GM04504 (cell line): ENCODE data around the gene SLC6A5.

Source experiments
- DNase-seq: peaks from one replicate; pipeline ENCODE4 v3.0.0-alpha.2; 2012; ENCODE audit warnings: low read depth

The SLC6A5 gene

DNA sequence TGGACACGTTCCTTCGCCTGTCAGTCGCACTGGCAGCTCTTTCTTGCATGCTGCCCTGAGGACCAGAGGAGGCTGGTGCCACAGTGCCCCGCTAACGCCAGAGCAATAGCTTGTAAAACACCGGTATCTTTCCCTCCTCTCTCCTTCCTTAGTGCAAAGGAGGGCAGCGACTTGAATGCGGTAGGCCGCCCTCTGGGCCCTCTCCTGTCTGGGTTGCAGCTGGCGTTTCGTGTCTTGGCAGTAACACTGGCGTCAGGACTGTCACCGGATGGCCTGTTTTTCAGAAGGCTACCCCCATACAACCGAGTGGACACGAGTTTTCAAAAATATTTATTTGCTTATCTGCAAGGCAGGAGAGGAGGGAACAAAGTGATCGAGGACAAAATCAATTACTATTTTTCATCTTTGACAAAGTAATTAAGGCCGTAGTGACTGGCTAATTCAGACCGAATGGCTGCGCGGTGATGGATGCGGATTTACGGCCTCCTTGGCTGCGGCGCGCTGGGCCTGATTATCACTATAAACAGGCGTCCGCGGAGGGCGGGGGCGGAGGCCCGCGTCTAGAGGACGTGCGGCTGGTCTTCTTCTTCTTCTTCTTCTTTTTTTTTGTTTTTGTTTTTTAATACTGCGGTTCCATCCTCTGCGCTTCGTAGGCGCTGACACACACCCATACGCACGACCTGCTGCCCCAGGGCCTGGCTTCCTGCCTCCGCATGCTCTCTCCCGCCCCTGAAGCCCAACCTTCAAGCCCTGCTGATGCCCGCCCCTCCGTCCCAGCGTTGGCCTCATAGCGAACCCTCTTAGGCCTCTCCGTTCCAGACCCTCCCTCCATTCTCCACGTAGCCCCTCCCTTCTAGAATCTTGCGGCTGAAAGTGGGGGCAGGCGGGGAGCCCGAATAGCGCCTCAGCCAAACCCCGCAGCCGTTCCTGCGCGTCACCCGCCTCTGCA, 2.9 kb upstream of the SLC6A5 start:
- DNase-seq = no peak

DNA sequence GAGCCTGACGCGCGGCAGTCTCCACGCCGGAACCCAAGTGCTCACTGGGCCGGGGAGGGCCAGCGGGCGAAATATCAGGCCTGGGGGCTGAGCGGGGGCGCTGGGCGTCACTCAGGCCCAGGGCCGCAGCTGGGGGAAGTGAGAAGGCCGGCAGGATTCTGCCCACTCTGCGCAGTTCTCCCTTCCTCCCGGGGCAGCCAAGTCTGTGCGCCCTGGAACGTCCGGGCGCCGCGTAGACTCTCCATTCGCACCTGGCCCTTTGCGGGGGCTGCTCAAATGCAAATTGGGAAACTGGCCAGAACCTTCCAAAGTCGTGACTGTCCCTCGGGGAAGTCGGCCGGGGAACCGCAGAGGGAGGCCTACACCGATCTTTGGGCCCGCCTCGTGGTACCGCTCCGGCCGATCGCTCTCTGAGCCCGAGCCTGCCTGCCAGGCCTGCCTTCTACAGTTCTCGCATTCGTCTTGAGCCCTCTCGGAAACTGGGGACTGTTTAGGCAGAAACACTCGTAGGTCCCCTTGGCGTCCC, 2.2 kb upstream of the SLC6A5 start:
- no peak for DNase-seq

GRCh38 chr11:20597680-20598484, 1.5 kb upstream of the SLC6A5 start:
- DNase-seq = no peak

DNA sequence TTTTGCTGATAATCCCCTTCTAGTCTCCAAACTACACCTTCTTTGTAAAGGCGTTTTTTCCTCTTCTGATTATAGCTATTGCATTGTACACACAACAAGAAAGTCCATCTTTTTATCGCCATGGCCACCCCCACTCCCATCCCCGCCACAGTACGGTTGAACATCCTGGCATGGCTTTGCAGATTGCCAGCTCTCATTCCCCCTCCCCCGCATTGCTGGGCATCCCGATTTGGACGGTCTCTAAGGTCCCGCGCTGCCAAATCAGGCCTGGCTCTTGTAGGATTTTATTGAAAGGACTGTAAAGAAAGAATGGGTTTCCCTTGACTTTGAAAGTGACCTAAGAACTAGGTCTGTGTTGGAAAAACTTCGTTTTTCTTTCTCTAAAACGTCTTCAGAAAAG, 916 bp upstream of the SLC6A5 start:
- no peak for DNase-seq

- no peak for DNase-seq
Measured at GRCh38 chr11:20600020-20600346, 575 bp downstream of the SLC6A5 start.

GRCh38 chr11:20600551-20600950, 1.1 kb downstream of the SLC6A5 start:
- DNase-seq = no peak

DNA sequence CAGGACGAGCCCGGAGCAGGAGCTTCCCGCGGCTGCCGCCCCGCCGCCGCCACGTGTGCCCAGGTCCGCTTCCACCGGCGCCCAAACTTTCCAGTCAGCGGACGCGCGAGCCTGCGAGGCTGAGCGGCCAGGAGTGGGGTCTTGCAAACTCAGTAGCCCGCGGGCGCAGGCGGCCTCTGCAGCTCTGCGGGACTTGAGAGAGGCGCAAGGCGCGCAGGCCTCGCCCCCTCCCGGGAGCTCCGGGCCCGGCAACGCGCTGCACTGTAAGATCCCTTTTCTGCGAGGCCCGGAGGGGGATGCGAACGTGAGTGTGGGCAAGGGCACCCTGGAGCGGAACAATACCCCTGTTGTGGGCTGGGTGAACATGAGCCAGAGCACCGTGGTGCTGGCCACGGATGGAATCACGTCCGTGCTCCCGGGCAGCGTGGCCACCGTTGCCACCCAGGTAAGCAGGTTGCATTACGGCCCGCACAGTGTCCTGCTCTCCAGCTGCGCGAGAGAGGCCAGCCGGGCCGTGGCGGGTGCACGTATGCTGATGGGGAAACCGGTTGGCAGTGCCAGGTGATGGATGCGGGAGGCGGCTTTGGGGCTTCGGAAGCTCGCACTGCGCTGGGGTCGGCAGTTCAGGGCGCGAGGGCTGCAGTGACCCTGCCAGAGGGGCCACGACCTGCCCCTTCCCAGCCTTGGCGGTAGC, 2.0 kb downstream of the SLC6A5 start:
- DNase-seq = no peak

DNA sequence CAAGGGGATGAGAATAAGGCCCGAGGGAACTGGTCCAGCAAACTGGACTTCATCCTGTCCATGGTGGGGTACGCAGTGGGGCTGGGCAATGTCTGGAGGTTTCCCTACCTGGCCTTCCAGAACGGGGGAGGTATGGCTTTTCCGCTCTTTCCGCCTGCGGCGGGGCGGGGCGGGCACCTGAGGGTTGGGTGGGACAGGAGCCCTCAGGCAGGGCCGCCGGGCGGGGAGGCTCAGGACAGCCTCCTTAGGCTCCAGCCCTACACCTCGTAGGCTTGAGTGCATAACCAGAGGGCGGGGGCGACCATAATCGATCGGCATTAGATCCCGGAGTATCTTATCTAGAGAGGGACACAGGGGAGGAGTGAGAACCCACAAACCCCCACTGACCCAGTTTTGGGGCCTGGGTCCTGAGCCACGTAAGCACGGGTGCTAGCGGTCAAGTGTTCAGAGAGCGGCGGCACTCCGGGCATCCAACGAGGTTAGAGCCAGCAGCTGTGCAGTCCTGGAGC, 4.9 kb downstream of the SLC6A5 start:
- no peak for DNase-seq

GRCh38 chr11:20604864-20605601, 5.6 kb downstream of the SLC6A5 start:
- DNase-seq = no peak

- DNase-seq = no peak
Measured at GRCh38 chr11:20605602-20606091, 6.2 kb downstream of the SLC6A5 start.

GRCh38 chr11:20608934-20609333, 9.5 kb downstream of the SLC6A5 start:
- DNase-seq = no peak

DNA sequence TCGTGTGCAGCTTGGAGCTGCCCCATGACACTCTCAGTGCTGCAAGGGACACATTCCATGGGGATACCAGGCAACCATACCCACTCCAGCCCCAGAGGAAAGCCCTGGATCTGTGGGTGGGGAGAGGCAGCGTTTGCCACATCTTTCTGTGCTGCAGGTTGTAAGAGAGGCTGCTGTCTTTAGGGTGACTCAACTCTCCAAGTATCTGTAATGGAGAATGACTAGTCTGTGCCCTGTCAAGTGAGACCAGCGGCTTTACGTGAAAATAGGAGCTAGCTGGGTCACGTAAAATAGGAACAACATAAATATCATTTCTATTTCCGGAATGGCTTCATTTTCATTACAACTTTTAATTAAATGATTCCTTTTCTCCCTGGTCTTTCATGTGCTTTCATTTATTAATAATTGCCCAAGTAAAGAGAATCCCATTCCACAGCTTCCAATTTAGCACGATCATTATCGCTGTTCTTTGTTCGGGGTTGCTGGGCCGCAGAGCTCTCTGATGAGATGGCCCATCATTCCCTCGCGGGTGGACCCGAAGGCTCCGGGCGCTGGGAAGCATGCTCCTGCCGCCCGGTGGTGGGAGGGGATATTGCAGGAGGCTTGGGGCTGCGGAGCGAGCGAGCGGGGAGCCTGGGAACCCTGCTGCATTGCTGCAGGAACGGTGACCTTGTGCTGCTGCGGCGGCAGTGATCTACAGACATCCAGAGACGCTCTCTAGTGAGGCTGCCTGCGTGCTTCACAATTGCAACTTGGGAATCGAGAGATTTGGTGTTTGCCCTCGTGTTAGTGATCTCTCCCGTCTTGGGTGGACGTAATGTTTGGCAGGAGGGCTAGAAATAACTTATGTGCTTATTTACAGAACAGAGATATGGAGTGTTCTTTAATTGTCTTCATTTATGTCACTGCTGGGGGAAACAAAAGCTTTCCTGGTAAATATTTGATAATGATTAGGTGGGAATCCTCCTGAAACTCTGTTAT, 10.6 kb downstream of the SLC6A5 start:
- DNase-seq = peak; percentile 21

DNA sequence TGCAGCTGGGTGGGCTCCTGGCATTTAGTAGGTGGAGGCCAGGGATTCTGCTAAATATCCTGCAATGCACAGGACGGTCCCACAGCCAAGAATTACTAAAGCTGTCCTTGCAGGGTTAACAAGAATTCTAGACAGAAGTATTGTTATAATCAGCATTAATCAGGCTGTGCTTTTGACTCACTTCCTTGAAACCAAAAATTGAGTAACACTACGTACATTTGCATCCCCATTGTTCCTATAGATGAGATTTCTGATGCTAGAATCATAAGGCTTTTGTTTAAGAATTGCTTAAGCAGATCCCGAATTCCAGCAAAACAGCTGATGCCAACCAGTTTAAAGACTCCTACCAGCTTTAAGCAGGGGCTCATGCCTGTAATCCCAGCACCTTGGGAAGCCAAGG, 11.4 kb downstream of the SLC6A5 start:
- DNase-seq = no peak

GRCh38 chr11:20611445-20611844, 12.0 kb downstream of the SLC6A5 start:
- DNase-seq = no peak

GRCh38 chr11:20611892-20612291, 12.5 kb downstream of the SLC6A5 start:
- DNase-seq = no peak

- DNase-seq = no peak
Measured at GRCh38 chr11:20612416-20612815, 13.0 kb downstream of the SLC6A5 start.

GRCh38 chr11:20616920-20617319, 17.5 kb downstream of the SLC6A5 start:
- DNase-seq = no peak

GRCh38 chr11:20617346-20618005, 18.1 kb downstream of the SLC6A5 start:
- DNase-seq = no peak

- DNase-seq = no peak
Measured at GRCh38 chr11:20618083-20618482, 18.7 kb downstream of the SLC6A5 start.
